HG03095 (cell line): ENCODE data around the gene FBXW4.

Experiments used
- ATAC-seq: cut with Tn5 transposase; IDR thresholded peaks from one replicate; pipeline ENCODE4 v1.9.1; 2021; ENCODE audit warnings: moderate library complexity; ENCODE audit not compliant: unreplicated experiment

Gene FBXW4

GRCh38 chr10:101696632-101697031 lies 1.7 kb upstream of the FBXW4 start:
- no peak for ATAC-seq

GRCh38 chr10:101695404-101695890 lies 477 bp upstream of the FBXW4 start:
- ATAC-seq: no peak

GRCh38 chr10:101693978-101694673 lies 844 bp downstream of the FBXW4 start:
- peak; percentile 56 for ATAC-seq

- peak; percentile 15 for ATAC-seq
Measured at GRCh38 chr10:101693651-101693977, 1.4 kb downstream of the FBXW4 start.

- ATAC-seq: no peak
Measured at GRCh38 chr10:101691081-101691480, 3.9 kb downstream of the FBXW4 start.

GRCh38 chr10:101690461-101690860 lies 4.5 kb downstream of the FBXW4 start:
- ATAC-seq: no peak

- no peak for ATAC-seq
Measured at GRCh38 chr10:101687071-101687658, 7.8 kb downstream of the FBXW4 start.

- no peak for ATAC-seq
Measured at GRCh38 chr10:101686133-101686925, 8.6 kb downstream of the FBXW4 start.

- no peak for ATAC-seq
Measured at GRCh38 chr10:101684782-101685181, 10.2 kb downstream of the FBXW4 start.

GRCh38 chr10:101683276-101683675 lies 11.7 kb downstream of the FBXW4 start:
- no peak for ATAC-seq

- ATAC-seq: no peak
Measured at GRCh38 chr10:101682172-101682825, 12.7 kb downstream of the FBXW4 start.

- no peak for ATAC-seq
Measured at GRCh38 chr10:101676565-101676964, 18.4 kb downstream of the FBXW4 start.

GRCh38 chr10:101675115-101675514 lies 19.9 kb downstream of the FBXW4 start:
- no peak for ATAC-seq

GRCh38 chr10:101672536-101672935 lies 22.4 kb downstream of the FBXW4 start:
- ATAC-seq: no peak

GRCh38 chr10:101671453-101671852 lies 23.5 kb downstream of the FBXW4 start:
- ATAC-seq: no peak

GRCh38 chr10:101670635-101671034 lies 24.3 kb downstream of the FBXW4 start:
- ATAC-seq: peak; percentile 57

- no peak for ATAC-seq
Measured at GRCh38 chr10:101669181-101669580, 25.8 kb downstream of the FBXW4 start.

- ATAC-seq: no peak
Measured at GRCh38 chr10:101668566-101668965, 26.4 kb downstream of the FBXW4 start.

- no peak for ATAC-seq
Measured at GRCh38 chr10:101666083-101666482, 28.9 kb downstream of the FBXW4 start.

- no peak for ATAC-seq
Measured at GRCh38 chr10:101663097-101663496, 31.9 kb downstream of the FBXW4 start.

- no peak for ATAC-seq
Measured at GRCh38 chr10:101660256-101660655, 34.7 kb downstream of the FBXW4 start.
